HUES6 (cell line): Measurements from ENCODE around the gene GOLGA6L25.
"Not testable (repeated sequence)": the region's sequence is repeated elsewhere in the genome, so short reads cannot be mapped to it uniquely, and the experiment has no call there.

ENCODE experiments used
- H3K27ac ChIP-seq: 2 replicates; pipeline ENCODE4 v1.7.0; 2013; ENCODE audit warnings: low read depth, mild to moderate bottlenecking, low read length, inconsistent platforms
- H3K27me3 ChIP-seq: 2 replicates; pipeline ENCODE4 v1.6.1; 2013; ENCODE audit warnings: low read length; ENCODE audit not compliant: control insufficient read depth, insufficient read depth
- H3K36me3 ChIP-seq: 2 replicates; pipeline ENCODE4 v1.6.1; 2013; ENCODE audit warnings: low read length; ENCODE audit not compliant: control insufficient read depth, insufficient read depth
- H3K4me1 ChIP-seq: 2 replicates; pipeline ENCODE4 v1.6.1; 2013; ENCODE audit warnings: low read length; ENCODE audit not compliant: control insufficient read depth, insufficient read depth
- H3K4me3 ChIP-seq: 2 replicates; pipeline ENCODE4 v1.5.1; 2013; ENCODE audit warnings: low read depth, low read length
- H3K9ac ChIP-seq: one replicate; pipeline ENCODE4 v1.6.1; 2013; ENCODE audit warnings: mild to moderate bottlenecking, low read length
- H3K9me3 ChIP-seq: 2 replicates; pipeline ENCODE4 v1.6.1; 2013; ENCODE audit warnings: low read depth, low read length; ENCODE audit not compliant: control insufficient read depth, insufficient read depth

The GOLGA6L25 gene

GRCh38 chr15:28597471-28597870, 44.1 kb downstream of the GOLGA6L25 start:
- not testable (repeated sequence) for H3K27ac ChIP-seq, H3K4me3 ChIP-seq, H3K9me3 ChIP-seq, H3K4me1 ChIP-seq, H3K9ac ChIP-seq, H3K36me3 ChIP-seq, H3K27me3 ChIP-seq

- not testable (repeated sequence) for H3K27ac ChIP-seq, H3K9me3 ChIP-seq, H3K4me3 ChIP-seq, H3K4me1 ChIP-seq, H3K9ac ChIP-seq, H3K36me3 ChIP-seq, H3K27me3 ChIP-seq
Measured at GRCh38 chr15:28598209-28598608, 44.8 kb downstream of the GOLGA6L25 start.

DNA sequence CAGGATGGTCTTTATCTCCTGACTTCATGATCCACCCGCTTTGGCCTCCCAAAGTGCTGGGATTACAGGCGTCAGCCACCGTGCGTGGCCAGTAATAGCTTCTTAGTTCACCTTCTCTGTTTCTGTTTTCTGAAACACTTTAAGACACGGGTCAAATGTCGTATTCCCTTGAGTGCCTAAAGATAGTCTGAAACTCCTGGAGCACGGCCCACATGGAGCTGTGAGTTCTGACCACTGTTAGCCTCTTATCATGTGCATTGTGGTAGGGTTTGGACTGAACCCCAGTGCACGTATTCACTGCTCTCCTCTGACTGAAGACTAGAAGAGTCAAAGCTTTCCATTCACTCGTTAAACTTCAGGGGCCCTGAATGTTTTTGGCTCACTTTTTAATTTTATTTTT, 48.8 kb downstream of the GOLGA6L25 start:
- H3K9me3 ChIP-seq, H3K4me3 ChIP-seq, H3K36me3 ChIP-seq, H3K9ac ChIP-seq, H3K27me3 ChIP-seq, H3K4me1 ChIP-seq, H3K27ac ChIP-seq: not testable (repeated sequence)
